Measurements from ENCODE around the gene CRYBG1.

- TF ChIP-seq CTCF (IDR thresholded peaks at IDR 0.05; ENCODE audit: low read depth, low read length) (no peak), POLR2A (IDR thresholded peaks at IDR 0.05; ENCODE audit: extremely low read depth, insufficient read length) (peak; percentile 40), MYC (IDR thresholded peaks at IDR 0.05; ENCODE audit: low read depth, low read length) (peak; percentile 82), MAX (IDR thresholded peaks at IDR 0.05; ENCODE audit: low read depth, low read length) (peak; percentile 69)
Measured at GRCh38 chr6:106448000-106448426, 87.5 kb downstream of the CRYBG1 start.
